LNCAP (cell line): Measurements from ENCODE around the gene BTNL2.
A peak's percentile ranks its signal among the peaks of the same experiment; 100 is the strongest.

Experiments used
- CTCF ChIP-seq: fragments of 450-650 bp; IDR thresholded peaks from 2 replicates; pipeline ENCODE4 v1.5.1; 2017; ENCODE audit warnings: mild to moderate bottlenecking

The BTNL2 gene

GRCh38 chr6:32439602-32440214, 32.7 kb upstream of the BTNL2 start, which contains the start of gene HLA-DRA:
HLA-DRA (plus strand) TSS chr6:32439887; CDS start chr6:32439951, 64 bp downstream.
- TF ChIP-seq CTCF = no peak

- TF ChIP-seq CTCF = no peak
These were observed 32.2 kb upstream of the BTNL2 start for GRCh38 chr6:32439139-32439538.

GRCh38 chr6:32436995-32437836, 30.2 kb upstream of the BTNL2 start:
- TF ChIP-seq CTCF = no peak

GRCh38 chr6:32436186-32436585, 29.2 kb upstream of the BTNL2 start:
- TF ChIP-seq CTCF = no peak

- TF ChIP-seq CTCF = peak; percentile 47; the same call in 1 of the 2 replicates
These were observed 25.1 kb upstream of the BTNL2 start for GRCh38 chr6:32432050-32432450.

- no peak for TF ChIP-seq CTCF
These were observed 24.2 kb upstream of the BTNL2 start for GRCh38 chr6:32431142-32431541.

- TF ChIP-seq CTCF = no peak
These were observed 23.2 kb upstream of the BTNL2 start for GRCh38 chr6:32430179-32430578.
